Vagina (tissue), 2 donors: ENCODE data around the gene PKD1. TPM values are rescaled to one million over a fixed set of nuclear protein-coding genes. Genes with fewer than 3 reads are reported as not detected.
A peak's percentile ranks its signal among the peaks of the same experiment; 100 is the strongest.

ENCODE experiments used
- DNase-seq, 2 donors: peaks; one replicate each; pipeline ENCODE4 v3.0.0-alpha.2; 2017; ENCODE audit errors: extremely low spot score in 2 of 2
- H3K27ac ChIP-seq: fragments of 200-600 bp; sonication (generic); one replicate; pipeline ENCODE4 v1.5.1; 2019
- H3K27me3 ChIP-seq: fragments of 200-600 bp; sonication (generic); one replicate; pipeline ENCODE4 v1.5.1; 2019
- H3K36me3 ChIP-seq, 2 donors: fragments of 200-600 bp; sonication (generic); one replicate each; pipeline ENCODE4 v1.5.1; 2017 to 2019
- H3K4me1 ChIP-seq: fragments of 200-600 bp; sonication (generic); one replicate; pipeline ENCODE4 v1.5.1; 2019
- H3K4me3 ChIP-seq, 2 donors: fragments of 200-600 bp; sonication (generic); 1 replicate in 1 of 2; 2 replicates in 1 of 2; pipeline ENCODE4 v1.5.1; 2016 to 2019
- H3K9me3 ChIP-seq: fragments of 200-600 bp; sonication (generic); one replicate; pipeline ENCODE4 v1.5.1; 2019
- CTCF ChIP-seq, 3 experiments: fragments of 450-650 bp in 2 of 3; fragments of 200-600 bp in 1 of 3; sonication (generic) in 1 of 3; IDR thresholded peaks; one replicate each; pipeline ENCODE4 v1.5.1; 2017 to 2019; ENCODE audit warnings: antibody characterized with exemption in 3 of 3, mild to moderate bottlenecking in 2 of 3, moderate library complexity in 2 of 3
- POLR2A ChIP-seq, 2 donors: fragments of 450-650 bp; IDR thresholded peaks; one replicate each; pipeline ENCODE4 v1.6.1; 2017; ENCODE audit warnings: antibody characterized with exemption in 2 of 2, mild to moderate bottlenecking in 2 of 2, moderate library complexity in 2 of 2
- POLR2AphosphoS5 ChIP-seq, 2 donors: sonication (generic); formaldehyde crosslinking; IDR thresholded peaks; one replicate each; pipeline ENCODE4 v1.9.0; 2017; ENCODE audit warnings: antibody characterized with exemption in 2 of 2, mild to moderate bottlenecking in 2 of 2, low read depth in 1 of 2; ENCODE audit not compliant: insufficient read depth in 1 of 2
- intact Hi-C: fragments of 100-400 bp; cut with DNase I; formaldehyde crosslinking; loops from one replicate; pipeline ENCODE4 v1.15.1; 2023
- total RNA-seq: library from RNA; depleted of rRNA; stranded (reverse); fragments of >200 nt; gene quantifications from one replicate; pipeline ENCODE4 v1.2.3, GENCODE V29; 2016

Gene PKD1
- total RNA-seq, 1 donor from 2014 or later: 153 TPM

DNA sequence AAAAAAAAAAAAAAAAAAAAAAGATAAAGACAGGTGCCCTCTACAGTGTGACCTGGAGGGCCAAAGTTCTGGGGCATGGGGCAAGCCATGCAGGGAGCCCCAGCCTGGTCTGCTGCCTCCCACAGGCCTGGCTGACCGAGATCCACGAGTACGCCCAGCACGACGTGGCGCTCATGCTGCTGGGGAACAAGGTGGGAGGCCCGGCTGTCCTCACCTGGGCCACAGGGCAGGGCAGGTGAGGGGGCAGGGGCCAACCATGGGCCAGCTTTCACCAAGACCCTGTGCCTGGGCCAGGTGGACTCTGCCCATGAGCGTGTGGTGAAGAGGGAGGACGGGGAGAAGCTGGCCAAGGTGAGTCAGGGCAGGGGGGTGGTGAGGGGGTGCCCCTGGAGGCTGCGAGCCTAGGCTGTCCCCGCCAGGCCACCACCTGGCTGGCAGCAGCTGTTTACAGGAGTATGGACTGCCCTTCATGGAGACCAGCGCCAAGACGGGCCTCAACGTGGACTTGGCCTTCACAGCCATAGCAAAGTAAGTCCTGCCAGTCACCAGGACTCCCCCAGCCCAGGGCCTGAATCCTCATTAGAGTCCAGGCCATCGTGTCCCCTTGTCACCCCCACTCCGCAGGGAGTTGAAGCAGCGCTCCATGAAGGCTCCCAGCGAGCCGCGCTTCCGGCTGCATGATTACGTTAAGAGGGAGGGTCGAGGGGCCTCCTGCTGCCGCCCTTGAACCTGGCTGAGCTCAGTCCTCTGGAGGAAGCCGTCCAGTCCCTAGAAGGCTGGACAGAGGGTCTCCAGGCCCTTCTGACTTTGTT is 17.2 kb upstream of the PKD1 start:
- Histone ChIP-seq H3K27ac (peak overlapping the region; percentile 58), H3K4me3 (peak overlapping the region; percentile 69 to 90), H3K36me3 (no peaks in the 10 kb centered on the region), H3K9me3 (no peaks in the 10 kb centered on the region), H3K27me3 (no peaks in the 10 kb centered on the region), H3K4me1 (peaks cover 87% of the 10 kb centered on the region)
- intact Hi-C loops: loop anchor here (10.0 kb wide), 1 partner anchor 362 kb away; the partner anchor contains the start of gene ATP6V0C
- no peak for DNase-seq
- no peak for TF ChIP-seq POLR2AphosphoS5 (IDR thresholded peaks at IDR 0.05; ENCODE audit: insufficient read depth in 1 of 2, low read depth in 1 of 2)
- no peak for TF ChIP-seq POLR2A (IDR thresholded peaks at IDR 0.05)
- TF ChIP-seq CTCF (IDR thresholded peaks at IDR 0.05): no peak

DNA sequence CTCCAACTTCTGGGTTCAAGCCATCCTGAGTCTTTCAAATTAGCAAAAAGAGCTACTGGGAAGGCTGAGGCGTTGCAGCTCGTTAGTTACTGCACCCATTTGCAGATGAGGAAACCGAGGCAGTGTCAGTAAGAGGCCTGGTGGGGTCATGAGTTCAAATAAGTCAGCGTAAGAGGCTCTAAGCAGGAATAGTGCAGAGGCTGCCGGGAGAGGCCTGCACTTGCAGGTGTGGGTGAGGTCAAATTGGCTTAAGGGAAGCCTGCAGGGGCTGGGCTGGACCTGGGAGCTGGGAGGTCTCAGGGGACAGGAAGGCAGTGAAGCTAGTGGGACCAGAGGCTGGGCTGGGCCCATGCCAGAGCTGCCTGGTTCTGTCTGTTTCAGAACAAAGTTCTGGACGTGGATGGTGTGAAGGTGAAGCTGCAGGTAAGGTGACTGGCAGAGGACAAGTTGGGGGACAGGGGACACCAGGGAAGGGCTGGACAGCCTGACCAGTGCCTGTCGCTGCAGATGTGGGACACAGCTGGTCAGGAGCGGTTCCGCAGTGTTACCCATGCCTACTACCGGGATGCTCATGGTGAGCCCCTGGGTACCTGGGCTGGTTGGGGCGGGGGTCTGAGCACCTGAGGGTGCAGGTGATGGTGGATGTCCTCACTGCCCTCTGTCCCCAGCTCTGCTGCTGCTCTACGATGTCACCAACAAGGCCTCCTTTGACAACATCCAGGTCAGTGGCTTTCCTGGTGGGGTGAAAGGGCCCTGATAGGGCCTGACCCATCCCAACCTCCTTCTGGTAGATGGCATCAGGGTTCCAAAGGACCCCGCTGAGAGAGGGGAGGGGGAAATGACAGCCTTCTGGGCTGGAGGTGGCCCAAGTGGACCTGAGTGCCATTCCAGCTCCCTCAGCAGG is 15.7 kb upstream of the PKD1 start:
- H3K4me1 ChIP-seq: peaks cover 77% of the 10 kb centered on the region
- no peak for DNase-seq
- no peak for TF ChIP-seq POLR2AphosphoS5 (IDR thresholded peaks at IDR 0.05; ENCODE audit: insufficient read depth in 1 of 2, low read depth in 1 of 2)
- no peak for TF ChIP-seq POLR2A (IDR thresholded peaks at IDR 0.05)
- TF ChIP-seq CTCF (IDR thresholded peaks at IDR 0.05): no peak
- no peak overlapping the region for H3K27ac ChIP-seq
- intact Hi-C loops: loop anchor here (10.0 kb wide), 1 partner anchor 363 kb away; the partner anchor contains the start of gene ATP6V0C
- no peak overlapping the region for H3K4me3 ChIP-seq
- no peaks in the 10 kb centered on the region for H3K36me3 ChIP-seq
- no peaks in the 10 kb centered on the region for H3K27me3 ChIP-seq
- no peaks in the 10 kb centered on the region for H3K9me3 ChIP-seq

- intact Hi-C loops: loop anchor here (10.0 kb wide), 1 partner anchor 364 kb away; the partner anchor contains the start of gene ATP6V0C
- Histone ChIP-seq H3K4me1 (peaks cover 72% of the 10 kb centered on the region), H3K4me3 (no peak overlapping the region), H3K36me3 (no peaks in the 10 kb centered on the region), H3K9me3 (no peaks in the 10 kb centered on the region), H3K27me3 (no peaks in the 10 kb centered on the region), H3K27ac (no peak overlapping the region)
- TF ChIP-seq POLR2A (IDR thresholded peaks at IDR 0.05) (no peak), POLR2AphosphoS5 (IDR thresholded peaks at IDR 0.05; ENCODE audit: insufficient read depth in 1 of 2, low read depth in 1 of 2) (no peak), CTCF (IDR thresholded peaks at IDR 0.05) (no peak)
- DNase-seq: no peak
Observed at GRCh38 chr16:2150418-2151187, 14.9 kb upstream of the PKD1 start.

- H3K27ac ChIP-seq: no peak overlapping the region
- H3K4me3 ChIP-seq: no peak overlapping the region
- intact Hi-C loops: loop anchor here (10.0 kb wide), 1 partner anchor 365 kb away; the partner anchor contains the start of gene ATP6V0C
- no peaks in the 10 kb centered on the region for H3K9me3 ChIP-seq
- peaks cover 72% of the 10 kb centered on the region for H3K4me1 ChIP-seq
- TF ChIP-seq POLR2A (IDR thresholded peaks at IDR 0.05): no peak
- no peak for TF ChIP-seq CTCF (IDR thresholded peaks at IDR 0.05)
- no peak for TF ChIP-seq POLR2AphosphoS5 (IDR thresholded peaks at IDR 0.05; ENCODE audit: insufficient read depth in 1 of 2, low read depth in 1 of 2)
- H3K36me3 ChIP-seq: no peaks in the 10 kb centered on the region
- no peak for DNase-seq
- H3K27me3 ChIP-seq: no peaks in the 10 kb centered on the region
Observed at GRCh38 chr16:2149630-2150417, 14.1 kb upstream of the PKD1 start.
